ACC112 (cell line): Measurements from ENCODE around the gene PTPRN2.
"Not testable (repeated sequence)": the region's sequence is repeated elsewhere in the genome, so short reads cannot be mapped to it uniquely, and the experiment has no call there.

ENCODE experiments used
- H2AFZ ChIP-seq: fragments of 200-600 bp; sonication (generic); one replicate; pipeline ENCODE4 v1.6.0; 2017; ENCODE audit warnings: antibody characterized with exemption, low read length; ENCODE audit not compliant: unreplicated experiment
- H3K27ac ChIP-seq: fragments of 200-600 bp; sonication (generic); 2 replicates; pipeline ENCODE4 v1.5.1; 2014; ENCODE audit warnings: low read depth, mild to moderate bottlenecking, antibody characterized with exemption, low read length, moderate library complexity
- H3K27me3 ChIP-seq: fragments of 200-600 bp; sonication (generic); 2 replicates; pipeline ENCODE4 v1.6.1; 2014; ENCODE audit warnings: mild to moderate bottlenecking, antibody characterized with exemption, low read length, moderate library complexity, mixed read lengths; ENCODE audit not compliant: insufficient read depth
- H3K36me3 ChIP-seq: fragments of 200-600 bp; sonication (generic); 2 replicates; pipeline ENCODE4 v1.6.1; 2016; ENCODE audit warnings: mild to moderate bottlenecking, antibody characterized with exemption, low read length, moderate library complexity, mixed read lengths; ENCODE audit not compliant: insufficient read depth
- H3K4me1 ChIP-seq: fragments of 200-600 bp; sonication (generic); one replicate; pipeline ENCODE4 v1.6.1; 2016; ENCODE audit warnings: low read length, mixed read lengths; ENCODE audit not compliant: insufficient read depth, unreplicated experiment, control insufficient read depth
- H3K4me3 ChIP-seq: fragments of 200-600 bp; sonication (generic); 2 replicates; pipeline ENCODE4 v1.5.1; 2014; ENCODE audit warnings: mild to moderate bottlenecking, low read depth, low read length
- H3K79me2 ChIP-seq: fragments of 200-600 bp; sonication (generic); one replicate; pipeline ENCODE4 v1.6.0; 2016; ENCODE audit warnings: low read length; ENCODE audit not compliant: control insufficient read depth, unreplicated experiment, insufficient read depth

PTPRN2 gene

GRCh38 chr7:157896774-157897555 is 690.7 kb downstream of the PTPRN2 start:
- Histone ChIP-seq H3K79me2 (no peaks in the 10 kb centered on the region), H3K36me3 (no peaks in the 10 kb centered on the region), H3K4me1 (no peaks in the 10 kb centered on the region), H2AFZ (no peak overlapping the region), H3K27me3 (no peaks in the 10 kb centered on the region), H3K27ac (no peak overlapping the region), H3K4me3 (no peak overlapping the region)

GRCh38 chr7:157896376-157896675 is 691.3 kb downstream of the PTPRN2 start:
- H3K79me2 ChIP-seq, H3K27me3 ChIP-seq, H3K4me1 ChIP-seq, H3K27ac ChIP-seq, H3K36me3 ChIP-seq, H2AFZ ChIP-seq, H3K4me3 ChIP-seq: not testable (repeated sequence)

DNA sequence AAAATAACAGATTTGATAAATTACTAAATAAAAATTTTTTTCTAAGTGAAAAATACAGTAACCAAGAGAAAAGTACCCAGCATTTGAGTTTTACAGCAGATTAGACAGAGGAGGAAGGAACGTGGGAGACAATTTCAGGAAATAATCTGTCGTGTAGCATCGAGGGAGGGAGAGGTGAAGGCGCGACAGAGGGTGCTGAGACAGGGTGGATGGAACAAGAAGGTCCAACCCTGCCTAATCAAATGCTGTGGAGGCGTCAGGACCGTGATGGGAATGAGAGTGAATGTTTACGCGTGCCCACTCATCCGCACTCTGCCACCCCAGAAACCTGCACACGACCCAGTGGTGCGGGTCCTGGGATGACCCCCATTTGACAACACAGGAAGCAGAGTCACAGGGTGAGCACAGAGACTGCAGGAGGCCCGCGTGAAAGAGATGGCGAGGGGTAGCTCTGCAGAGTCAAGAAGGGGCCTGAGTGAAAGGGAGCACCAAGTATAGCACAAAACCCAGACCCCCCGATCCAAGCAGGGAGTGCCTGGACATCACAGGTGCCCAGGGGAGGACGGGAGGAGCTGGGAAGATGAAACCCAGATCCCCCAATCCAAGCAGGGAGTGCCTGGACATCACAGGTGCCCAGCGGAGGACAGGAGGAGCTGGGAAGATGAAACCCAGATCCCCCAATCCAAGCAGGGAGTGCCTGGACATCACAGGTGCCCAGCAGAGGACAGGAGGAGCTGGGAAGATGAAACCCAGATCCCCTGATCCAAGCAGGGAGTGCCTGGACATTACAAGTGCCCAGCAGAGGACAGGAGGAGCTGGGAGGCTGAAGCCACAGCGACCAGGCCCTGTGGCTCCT is 691.9 kb downstream of the PTPRN2 start:
- Histone ChIP-seq H3K4me1 (no peaks in the 10 kb centered on the region), H3K27ac (no peak overlapping the region), H2AFZ (no peak overlapping the region), H3K27me3 (no peaks in the 10 kb centered on the region), H3K36me3 (no peaks in the 10 kb centered on the region), H3K4me3 (no peak overlapping the region), H3K79me2 (no peaks in the 10 kb centered on the region)

GRCh38 chr7:157895098-157895497 is 692.5 kb downstream of the PTPRN2 start:
- not testable (repeated sequence) for H2AFZ ChIP-seq, H3K79me2 ChIP-seq, H3K36me3 ChIP-seq, H3K4me1 ChIP-seq, H3K27ac ChIP-seq, H3K27me3 ChIP-seq, H3K4me3 ChIP-seq

GRCh38 chr7:157893535-157894044 is 694.0 kb downstream of the PTPRN2 start:
- Histone ChIP-seq H3K4me3 (no peak overlapping the region), H3K4me1 (no peaks in the 10 kb centered on the region)

GRCh38 chr7:157892751-157893523 is 694.7 kb downstream of the PTPRN2 start:
- no peaks in the 10 kb centered on the region for H3K27me3 ChIP-seq
- H3K4me1 ChIP-seq, result no peaks in the 10 kb centered on the region
- H3K36me3 ChIP-seq, result no peaks in the 10 kb centered on the region
- H3K27ac ChIP-seq, result no peak overlapping the region
- no peaks in the 10 kb centered on the region for H3K79me2 ChIP-seq
- H3K4me3 ChIP-seq, result no peak overlapping the region
- no peak overlapping the region for H2AFZ ChIP-seq

More at GRCh38 chr7:157893535-157894044, 694.0 kb downstream of the PTPRN2 start:
- Histone ChIP-seq H2AFZ (no peak overlapping the region), H3K27ac (no peak overlapping the region), H3K27me3 (no peaks in the 10 kb centered on the region), H3K36me3 (no peaks in the 10 kb centered on the region), H3K79me2 (no peaks in the 10 kb centered on the region)

DNA sequence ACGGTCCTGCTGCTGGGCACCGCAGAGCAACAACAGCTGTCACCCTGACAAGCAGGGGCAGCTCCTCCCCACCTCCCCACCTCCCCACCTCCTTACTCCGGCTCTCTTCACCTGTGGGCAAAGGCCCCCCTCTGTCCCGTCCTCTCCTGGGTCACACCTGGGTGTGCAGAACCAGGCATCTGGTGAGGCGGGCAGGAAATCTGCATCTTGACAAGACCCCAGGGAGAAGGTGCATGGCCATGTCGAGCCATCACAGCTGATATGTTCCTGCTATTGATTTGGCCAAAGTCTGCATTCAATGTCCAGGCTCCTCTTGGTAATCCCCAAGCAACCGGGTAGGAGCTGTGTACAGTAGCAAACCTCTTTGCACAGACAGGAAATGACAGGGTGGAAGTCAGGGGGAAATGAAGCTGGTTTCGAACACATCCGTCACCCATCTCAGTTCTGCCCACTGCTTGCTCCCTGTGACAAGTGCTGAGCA is 696.7 kb downstream of the PTPRN2 start:
- Histone ChIP-seq H3K4me1 (no peaks in the 10 kb centered on the region), H3K79me2 (no peaks in the 10 kb centered on the region), H2AFZ (no peak overlapping the region), H3K27me3 (no peaks in the 10 kb centered on the region), H3K27ac (no peak overlapping the region), H3K36me3 (no peaks in the 10 kb centered on the region), H3K4me3 (no peak overlapping the region)

- Histone ChIP-seq H3K36me3 (no peaks in the 10 kb centered on the region), H3K4me1 (no peaks in the 10 kb centered on the region), H3K27me3 (no peaks in the 10 kb centered on the region), H3K79me2 (no peaks in the 10 kb centered on the region), H3K27ac (no peak overlapping the region), H2AFZ (no peak overlapping the region), H3K4me3 (no peak overlapping the region)
Measured at GRCh38 chr7:157889480-157889879, 698.1 kb downstream of the PTPRN2 start.

DNA sequence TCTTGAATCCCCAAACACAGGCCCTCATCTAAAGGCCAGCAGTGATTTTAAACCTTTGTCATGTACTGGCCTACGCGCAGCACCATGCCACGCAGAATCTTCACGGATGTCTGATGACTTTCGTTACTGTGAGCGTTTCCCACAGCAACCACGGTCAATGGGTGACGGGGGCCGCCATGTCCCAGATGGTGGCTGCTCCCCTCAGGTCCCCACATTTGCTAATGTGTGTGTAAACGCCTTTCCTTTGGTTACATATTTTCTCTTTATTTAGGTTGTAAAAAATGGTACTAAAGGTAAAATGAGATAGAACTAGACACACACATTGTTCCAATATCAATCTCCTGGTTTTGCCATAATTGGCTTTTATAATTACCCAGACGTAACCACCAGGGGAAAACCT is 699.0 kb downstream of the PTPRN2 start:
- Histone ChIP-seq H3K4me3 (no peak overlapping the region), H3K79me2 (no peaks in the 10 kb centered on the region), H2AFZ (no peak overlapping the region), H3K4me1 (no peaks in the 10 kb centered on the region), H3K36me3 (no peaks in the 10 kb centered on the region), H3K27ac (no peak overlapping the region), H3K27me3 (no peaks in the 10 kb centered on the region)

- Histone ChIP-seq H2AFZ (no peak overlapping the region), H3K27me3 (no peaks in the 10 kb centered on the region), H3K4me3 (no peak overlapping the region), H3K79me2 (no peaks in the 10 kb centered on the region), H3K27ac (no peak overlapping the region), H3K36me3 (no peaks in the 10 kb centered on the region), H3K4me1 (no peaks in the 10 kb centered on the region)
Measured at GRCh38 chr7:157887400-157887799, 700.2 kb downstream of the PTPRN2 start.
